MV-4-11 (cell line): ENCODE results near the gene ANKRD13B.

Source experiments
- DNase-seq: peaks from one replicate; lab custom pipeline; 2025; lab: John Stamatoyannopoulos, UW

ANKRD13B gene

DNA sequence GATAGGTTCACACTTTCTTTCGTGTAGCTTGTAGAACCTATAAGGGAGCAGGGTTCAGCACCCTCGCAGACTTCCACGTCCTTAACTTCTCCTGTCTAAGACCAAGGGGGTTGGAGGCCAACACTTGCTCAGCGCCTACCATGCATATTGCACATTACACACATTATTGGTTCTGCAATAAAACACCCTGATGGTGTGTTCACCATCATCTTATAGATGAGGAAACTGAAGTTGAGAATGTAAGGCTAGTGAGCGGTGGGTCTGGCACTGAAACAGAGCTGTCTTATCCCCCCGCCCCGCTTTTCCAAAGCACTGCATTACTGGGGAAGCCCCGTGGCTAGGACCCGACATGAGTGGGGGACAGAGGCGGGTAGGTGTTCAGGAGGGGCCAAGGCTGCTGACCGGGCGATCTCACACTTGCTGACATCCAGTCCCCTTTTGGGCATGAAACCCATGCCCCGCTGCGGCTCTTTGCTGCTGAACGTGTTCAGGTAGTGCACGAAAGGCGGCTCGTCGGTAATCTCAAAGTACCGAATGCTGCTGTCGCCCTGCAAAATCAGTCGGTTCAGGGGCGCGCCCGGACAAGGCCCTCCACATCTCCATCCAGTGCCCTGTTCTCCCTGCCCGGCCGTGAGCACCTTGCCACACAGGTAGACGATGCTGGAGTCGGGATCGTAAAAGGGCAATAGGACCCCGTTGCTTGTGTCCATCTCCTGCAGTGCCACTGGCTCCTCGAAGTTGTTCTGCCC is 23.5 kb downstream of the ANKRD13B start:
- no peak for DNase-seq

DNA sequence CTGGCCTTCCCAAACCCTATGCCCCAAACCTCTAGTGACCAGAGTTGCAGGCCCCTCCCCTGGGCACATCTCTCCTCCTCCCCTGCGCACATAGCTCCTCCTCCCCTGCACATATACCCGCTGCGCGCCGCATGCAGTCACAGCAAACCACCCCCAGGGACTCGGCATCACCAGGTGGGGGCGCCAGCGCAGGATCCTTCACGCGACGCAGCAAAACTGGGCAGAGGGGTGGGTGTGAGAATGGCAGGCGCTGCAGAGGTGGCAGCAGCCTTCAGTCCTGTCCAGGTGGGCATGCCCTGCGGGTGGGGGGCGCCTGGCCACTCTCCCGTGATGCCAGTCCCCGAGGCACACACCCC is 24.2 kb downstream of the ANKRD13B start:
- peak; percentile 86 for DNase-seq

DNA sequence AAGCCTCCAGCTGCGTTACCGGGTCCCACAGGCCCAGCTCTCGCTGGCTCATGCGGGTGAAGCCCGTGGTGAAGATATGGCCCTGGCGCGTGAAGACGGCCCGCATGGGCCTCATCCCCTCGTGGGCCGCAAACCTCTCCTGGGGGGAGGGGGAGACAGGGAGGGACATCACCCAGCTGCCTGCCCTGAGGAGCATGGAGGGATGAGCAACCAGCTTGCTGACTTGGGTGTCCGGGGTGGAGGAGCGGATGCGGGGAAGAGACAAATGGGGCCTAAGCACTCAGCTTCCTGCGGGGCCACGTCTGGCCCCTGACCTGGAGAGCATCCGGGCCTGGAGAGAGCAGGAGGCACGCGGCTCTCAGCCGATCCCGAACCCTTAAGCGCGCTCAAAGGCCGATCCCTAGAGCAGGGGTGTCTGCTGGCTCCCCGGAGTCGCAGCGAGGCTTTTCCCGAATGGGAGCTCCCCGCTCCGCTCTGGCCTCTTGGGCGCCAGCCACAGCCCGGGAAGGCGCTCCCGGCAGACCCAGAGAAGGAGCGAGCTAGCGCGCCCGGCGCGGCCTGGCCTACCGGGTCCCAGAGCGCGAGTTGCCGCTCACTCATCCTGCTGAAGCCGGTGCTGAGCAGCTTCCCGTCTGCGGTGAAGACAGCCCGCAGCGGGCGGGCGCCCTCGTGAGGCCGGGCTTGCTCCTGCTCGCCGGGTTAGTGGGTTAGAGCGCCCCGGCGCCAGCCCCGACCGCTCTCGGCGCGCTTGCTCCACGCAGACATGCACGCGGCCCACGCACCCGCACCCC is 24.7 kb downstream of the ANKRD13B start:
- peak; percentile 84 for DNase-seq

DNA sequence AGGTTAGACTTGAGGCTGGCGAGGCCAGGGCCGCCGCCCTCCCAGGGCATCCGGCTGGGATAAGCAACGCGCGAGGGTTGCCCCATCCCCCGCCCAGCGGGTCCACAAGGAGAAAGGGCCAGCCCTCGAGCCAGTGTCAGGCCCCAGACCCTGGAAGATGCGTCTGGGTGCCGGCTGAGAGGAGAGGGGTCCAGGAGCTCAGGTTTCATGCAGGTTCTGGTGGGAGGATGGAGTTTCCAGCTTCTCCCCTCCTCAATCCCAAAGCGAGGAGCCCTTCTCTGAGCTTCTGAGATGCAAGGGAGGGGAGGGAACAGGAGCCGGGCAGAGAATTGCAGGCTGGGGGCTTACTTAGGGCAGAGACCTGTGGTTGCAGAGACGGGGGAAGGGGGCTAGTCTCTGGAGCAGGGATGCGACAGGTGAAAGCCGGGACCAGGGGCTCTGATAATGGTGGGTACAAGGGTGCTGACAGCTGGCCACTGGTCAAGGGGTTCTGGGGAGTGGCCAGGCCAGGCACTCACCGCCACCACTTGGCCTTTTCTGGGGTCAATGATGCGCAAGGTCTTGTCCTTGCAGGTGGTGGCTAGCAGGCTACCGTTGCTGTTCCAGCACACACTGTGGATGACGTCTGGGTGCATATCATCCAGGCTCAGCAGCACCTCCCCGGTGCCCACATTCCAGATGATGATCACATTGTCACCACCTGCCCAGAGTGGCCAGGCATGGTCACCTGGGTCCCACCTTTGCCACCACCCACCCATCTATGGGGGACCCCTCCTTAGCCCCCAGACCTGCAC is 25.5 kb downstream of the ANKRD13B start:
- DNase-seq: no peak

DNA sequence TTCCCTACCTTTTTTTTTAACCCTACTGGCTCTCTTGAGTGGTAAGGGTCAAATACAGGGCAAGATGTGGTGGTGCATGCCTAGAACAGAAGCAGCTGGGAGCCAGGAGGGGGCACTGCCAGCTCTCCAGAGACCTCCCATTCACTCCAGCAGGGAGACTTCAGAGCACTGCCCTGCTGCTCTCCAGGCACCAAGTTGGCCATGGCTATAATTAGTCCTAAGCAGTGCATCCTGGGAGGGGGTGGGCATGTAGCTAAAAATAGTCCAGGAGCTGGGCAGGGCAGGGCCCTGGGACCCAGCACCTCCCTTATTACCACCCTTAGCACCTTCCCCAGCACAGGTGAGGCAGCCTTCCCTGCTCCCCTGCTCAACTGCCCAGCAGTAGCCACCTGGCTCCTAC is 26.3 kb downstream of the ANKRD13B start:
- peak; percentile 63 for DNase-seq

DNA sequence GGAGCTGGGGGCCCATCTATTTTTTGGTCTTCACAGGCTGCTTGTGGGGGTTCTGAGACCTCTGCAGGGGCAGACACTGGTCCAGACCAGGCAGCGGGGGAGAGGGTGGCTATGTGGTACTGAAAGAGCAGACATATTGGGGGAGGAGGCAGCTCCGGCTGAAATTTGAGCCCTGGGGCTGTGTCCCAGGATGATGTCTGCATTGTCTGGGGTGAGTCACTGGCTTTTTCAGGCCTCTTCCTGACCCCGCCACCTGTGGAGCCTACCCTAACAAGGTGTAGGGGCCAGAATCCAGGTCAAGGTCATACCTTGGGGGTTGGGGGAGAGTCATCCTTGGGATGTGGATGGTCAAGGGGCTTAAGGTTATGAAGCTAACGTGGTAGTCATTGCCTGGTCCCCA is 27.3 kb downstream of the ANKRD13B start:
- DNase-seq: no peak

DNA sequence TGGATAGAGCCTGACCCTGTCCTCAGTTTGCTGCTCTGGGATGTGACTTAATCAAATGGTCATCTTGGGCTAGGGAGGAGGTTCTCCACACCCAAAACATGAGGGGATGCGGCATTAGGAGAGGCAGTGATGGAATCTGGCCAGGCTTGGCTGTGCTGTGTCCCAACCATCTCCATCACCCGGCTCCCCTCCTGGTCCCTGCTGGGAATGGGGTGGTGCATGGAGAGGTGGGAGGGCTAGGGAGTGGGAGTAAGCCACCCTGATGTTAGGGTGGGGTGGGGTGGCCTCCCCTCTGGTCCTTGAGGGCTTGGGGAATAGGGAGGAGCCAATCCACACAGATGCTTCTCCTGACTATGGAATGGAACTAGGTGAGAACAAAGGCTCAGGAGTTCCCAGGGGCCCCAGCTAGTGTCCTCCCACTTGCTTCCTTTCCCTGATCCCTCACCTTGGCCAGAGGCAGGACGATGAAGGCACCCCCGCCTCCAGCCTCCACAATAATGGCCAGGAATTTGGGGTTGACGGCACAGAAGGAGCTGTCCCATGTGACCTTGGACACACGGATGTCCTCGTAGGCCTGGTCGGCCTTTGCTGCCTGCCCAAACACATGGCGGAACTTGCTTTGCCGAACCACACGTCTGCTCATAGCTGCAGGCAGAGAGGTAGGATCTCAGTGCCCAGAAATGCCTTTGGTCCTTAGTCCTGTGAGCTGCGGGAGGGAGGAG is 28.0 kb downstream of the ANKRD13B start:
- no peak for DNase-seq

DNA sequence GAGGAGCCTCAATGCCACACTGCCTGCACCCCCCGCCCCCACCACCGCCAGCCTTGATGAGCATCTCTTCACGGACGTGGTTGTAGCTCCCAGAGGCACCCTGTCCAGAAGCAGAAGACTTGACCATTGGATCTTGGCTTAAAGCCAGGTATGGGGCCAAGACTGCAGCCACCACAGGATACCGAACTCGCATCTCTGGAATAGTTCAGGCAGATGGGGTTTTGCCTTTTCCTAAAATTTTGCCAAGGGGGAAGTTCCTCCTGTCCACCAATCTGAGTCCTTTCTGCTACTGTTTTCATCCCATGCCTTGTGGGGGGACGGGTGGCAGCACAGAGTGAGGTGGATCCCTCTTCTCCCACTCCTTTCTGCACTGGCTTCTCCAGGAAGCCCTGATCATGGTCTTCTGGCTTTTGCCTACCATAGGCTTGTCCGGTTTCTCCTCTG is 28.8 kb downstream of the ANKRD13B start:
- DNase-seq: no peak

DNA sequence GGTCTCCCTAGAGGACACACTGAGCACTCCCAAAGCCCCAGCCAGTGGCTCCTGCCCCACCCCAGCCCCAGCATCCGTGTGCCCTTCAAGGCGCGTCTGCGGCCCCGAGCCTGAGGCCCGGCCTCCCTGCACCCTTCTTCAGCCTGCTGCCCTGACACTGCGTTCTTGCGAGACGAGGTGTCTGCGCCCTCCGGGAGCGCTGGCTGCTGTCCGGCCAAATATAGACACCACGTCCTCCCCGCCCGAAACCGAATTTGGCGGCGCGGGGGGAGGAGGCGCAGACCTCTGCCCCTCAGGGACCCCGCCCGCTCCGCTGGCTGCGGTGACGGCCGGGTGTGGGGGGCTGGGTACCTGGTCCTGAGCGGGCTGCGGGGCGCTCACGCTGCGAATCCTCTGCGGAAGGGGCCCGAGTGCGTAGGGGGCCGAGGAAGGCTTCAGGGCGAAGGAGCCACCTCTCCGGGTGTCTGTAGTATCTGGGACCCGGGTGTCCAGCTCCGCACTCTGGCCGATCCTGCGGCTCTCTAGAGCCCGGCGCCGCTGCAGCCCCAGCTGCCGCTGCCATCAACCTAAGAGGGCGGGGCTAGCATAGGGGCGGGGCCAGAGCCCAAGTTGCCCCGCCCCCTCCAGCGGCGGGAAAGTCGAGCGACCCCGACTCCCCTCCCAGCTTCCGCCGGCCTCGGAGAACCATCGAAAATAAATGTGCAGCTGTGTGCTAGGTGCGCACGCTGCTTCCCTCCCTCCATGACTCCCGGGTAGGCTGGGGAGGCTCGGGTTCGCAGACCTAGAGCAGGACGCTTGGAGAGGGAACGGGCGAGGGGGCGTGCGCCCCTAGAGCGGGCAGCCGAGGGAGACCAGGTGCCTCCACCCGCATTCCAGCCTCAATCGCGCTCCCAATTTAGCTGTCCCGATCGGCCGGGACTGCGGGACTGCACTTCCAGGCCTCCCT is 29.7 kb downstream of the ANKRD13B start, which contains the start of gene CORO6:
Gene CORO6 (minus strand): TSS at position 576 of the 946 bp plus-strand sequence. CDS start 1,491 bp downstream, outside the sequence.
- DNase-seq: peak; percentile 16

DNA sequence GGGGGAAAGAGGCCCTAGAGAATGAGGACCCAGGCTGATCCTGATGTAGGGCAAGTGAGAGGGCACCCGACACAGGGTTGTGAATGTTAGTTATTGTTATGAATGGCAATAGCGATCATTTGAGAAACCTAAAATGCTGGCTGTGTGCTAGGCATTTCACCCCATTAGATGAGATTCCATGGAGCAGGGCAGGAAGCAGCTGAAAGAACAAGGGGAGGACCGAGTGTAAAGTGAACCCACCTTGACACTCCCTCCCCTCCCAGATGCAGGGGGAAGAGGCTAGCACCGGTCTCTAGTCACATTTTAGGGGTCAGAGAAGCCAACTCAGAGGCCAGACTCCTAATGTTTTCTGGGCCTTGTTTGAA is 30.3 kb downstream of the ANKRD13B start:
- DNase-seq: no peak

DNA sequence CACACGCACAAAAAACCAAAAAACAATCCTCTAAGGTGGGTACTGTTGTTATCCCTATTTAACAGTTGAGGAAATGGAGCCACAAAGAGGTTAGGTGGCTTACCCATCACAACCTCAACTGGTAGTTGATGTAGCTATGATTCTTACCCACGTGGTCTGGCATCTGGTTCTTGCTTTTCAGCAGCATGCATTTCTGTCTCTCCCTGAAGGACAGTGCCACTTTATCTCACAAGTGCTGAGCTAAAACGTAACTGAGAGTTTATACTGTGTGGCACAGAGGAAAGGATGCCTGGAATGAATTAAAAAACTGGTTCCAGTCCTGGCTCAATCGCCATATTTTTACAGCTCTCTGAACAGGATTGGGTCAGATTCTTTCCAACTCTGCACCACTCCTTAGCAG is 31.7 kb downstream of the ANKRD13B start:
- DNase-seq: no peak

DNA sequence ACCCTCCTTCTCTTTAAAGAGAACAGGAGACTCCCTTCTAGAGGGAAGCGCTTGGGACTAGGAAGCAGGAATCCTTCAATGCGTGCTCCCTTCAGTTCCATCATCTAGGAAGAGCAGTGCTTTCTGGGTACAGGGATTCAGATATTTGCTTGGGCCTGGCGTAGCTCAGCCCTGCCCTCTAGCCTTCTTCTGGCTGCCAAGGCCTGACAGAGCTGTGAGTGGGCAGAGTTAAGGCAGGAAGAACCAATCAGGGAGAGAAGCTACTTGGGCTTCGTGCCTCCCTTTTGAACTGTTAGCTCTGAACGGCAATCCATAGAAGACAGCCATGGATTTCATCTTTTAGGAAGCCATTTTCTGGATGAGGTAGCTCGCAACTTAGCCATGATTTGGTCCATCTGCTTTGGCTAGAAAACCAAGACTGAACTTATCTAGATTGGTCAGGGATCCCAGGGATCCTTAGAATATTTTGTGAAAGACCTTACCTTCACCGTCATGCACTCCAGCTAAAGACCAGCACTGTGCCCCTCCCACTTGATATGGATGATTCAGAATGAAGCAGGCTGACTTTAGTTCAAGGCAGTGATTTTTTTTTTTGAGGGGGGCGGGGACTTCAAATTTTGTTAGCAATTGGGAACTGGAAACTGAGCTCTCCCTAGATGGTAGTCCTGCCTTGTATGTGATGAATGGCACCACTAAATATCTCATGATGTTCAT is 32.3 kb downstream of the ANKRD13B start:
- DNase-seq: peak; percentile 3

DNA sequence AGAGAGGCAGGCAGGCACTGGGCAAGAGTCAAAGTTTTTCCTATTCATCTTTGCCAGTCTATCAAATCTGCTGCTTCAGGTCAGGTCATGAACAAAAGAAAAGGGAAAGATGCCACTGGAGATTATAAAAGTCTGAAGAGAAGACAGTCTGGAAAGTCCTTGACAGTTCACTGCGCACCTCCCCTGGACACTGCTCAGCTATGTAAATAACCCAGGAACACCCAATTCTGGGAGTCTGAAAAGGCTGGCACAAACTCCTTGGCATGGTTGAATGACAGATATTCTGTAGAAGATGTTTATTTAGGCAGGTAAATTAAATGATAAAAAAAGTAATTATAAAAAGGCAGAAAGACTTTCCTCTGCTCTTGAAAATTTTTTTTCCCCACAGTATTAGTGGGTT is 35.0 kb downstream of the ANKRD13B start:
- DNase-seq: no peak

DNA sequence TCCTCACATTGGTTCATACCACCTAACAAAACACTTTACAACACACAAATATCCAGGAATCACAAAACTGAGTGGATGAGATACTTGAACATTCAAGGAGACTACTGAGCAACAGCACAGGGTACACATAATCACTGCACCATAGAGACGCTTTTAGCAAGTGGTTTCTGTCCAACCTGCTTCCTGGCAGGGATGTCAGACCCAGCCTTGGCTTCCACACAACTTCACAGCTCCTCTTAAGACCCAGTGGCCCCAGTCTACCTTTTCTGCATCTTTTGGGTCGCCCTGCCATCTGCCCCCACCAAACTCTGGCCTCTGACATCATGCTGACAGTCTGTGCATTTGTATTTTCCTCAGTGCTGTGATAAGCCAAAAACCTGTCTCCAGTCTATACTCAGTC is 35.7 kb downstream of the ANKRD13B start:
- no peak for DNase-seq

DNA sequence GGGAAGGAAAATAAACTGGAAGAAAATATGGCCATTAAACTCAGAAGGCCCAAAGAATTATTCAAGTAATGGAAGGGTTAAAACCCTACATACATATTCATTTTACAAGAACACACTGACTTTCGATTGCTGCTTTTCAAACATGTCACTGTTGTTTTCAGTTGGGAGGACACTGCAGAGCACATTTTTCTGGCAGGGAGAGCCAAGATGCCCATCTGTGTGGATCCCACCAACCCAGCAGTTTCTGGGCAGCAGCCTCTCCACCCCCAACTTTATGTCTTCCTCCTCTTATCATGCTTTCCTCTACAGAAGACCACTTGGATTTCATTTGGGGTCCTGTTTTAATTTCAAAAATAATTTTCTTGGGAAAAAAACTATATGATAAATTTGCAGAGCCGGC is 36.9 kb downstream of the ANKRD13B start:
- no peak for DNase-seq

DNA sequence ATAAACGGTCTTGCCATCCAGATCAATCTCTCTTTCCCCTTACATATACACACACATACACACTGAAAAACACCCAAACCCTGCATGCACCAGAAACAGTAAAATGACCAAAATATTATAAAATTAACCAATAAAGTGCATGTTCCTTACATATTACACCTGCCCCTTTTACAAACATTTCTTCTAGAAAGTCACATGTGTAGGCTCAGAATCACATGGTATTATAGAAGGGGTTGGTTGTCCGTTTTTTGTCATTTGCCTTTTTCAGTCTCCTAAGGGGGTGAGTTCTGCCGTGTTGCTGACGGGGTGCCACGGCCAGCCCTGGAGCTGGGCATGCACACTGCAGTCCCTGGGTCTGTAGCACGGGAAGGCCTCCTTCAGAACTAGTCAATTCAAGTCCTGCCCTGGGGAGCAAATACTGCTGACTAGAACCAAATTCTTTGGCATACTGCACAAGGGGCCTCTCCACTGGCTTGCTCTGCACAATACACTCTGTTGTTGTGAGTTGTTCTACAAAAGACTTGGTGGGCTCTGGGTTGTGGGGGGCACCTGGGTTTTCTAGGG is 37.8 kb downstream of the ANKRD13B start:
- no peak for DNase-seq

DNA sequence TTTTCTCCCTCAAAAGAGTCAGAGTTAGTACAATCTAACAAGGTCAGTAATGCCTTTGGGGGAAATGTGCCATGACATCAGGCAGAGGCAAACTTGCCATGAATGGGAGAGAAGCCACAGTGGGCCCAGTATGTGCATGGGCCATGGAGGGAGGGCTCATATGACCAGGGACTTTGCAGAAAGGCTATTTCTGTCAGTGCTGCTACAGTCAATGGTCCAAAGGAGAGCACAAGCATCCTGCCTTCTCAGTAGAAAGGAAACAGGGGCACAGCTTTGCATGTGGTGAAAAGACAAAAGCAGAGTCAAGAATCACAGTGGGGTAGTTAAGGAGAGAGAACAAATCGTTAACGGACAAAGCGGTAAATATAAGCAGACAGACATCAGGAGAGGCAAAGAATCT is 41.0 kb downstream of the ANKRD13B start:
- no peak for DNase-seq

DNA sequence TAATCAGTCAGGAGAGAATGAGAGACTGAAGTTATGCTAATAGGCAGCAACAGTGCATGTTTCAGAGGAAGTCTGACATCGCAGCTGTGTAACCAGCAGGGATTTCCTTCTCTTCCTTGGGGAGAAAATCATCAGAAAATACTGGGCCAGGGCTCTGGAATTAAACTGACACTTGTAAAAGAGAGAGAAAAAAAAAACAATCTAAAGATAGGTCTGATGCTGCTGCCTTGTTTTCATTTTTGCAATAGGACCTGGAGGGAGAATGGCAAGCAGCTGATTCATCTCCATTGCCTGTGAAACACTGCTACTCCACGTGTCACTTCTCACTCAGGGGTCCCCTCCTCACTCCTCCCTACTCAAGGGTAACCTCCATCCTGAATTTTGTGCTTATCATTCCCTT is 47.5 kb downstream of the ANKRD13B start:
- no peak for DNase-seq

DNA sequence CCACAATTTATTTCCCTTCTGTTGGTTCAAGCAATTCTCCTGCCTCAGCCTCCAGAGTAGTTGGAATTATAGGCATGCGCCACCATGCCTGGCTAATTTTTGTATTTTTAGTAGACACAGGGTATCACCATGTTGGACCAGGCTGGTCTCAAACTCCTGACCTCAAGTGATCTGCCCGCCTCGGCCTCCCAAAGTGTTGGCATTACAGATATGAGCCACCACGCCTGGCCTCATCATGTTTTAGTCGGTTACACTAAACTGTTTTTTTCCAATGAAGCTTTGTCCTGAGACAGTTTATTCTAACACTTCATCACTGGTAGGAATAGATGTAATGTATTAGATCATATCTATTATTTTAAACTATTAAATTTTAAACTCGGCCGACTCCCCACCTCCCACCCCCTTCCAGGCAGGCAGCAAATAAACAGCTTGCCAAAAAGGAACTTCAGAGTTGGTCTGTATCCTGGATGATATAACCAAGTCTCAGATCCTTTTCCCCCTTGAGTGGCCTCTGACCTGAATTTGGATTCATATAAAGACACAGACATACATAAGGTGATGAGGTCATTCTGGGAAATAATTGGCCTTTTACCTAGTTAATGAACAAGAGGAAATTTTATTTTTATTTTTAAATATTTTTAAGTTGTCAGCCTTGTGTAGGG is 48.2 kb downstream of the ANKRD13B start:
- DNase-seq: no peak
